LHCN-M2 (cell line): ENCODE data around the gene CAMSAP2. TPM values are rescaled to one million over a fixed set of nuclear protein-coding genes. Genes with fewer than 3 reads are reported as not detected.

Experiments used
- DNase-seq: peaks from one replicate; pipeline ENCODE4 v3.0.0-alpha.2; 2012; ENCODE audit warnings: low read depth
- total RNA-seq: library from RNA; depleted of rRNA; stranded (reverse); fragments of >200 nt; gene quantifications from 2 replicates; pipeline ENCODE4 v1.2.3, GENCODE V29; 2014

CAMSAP2 gene
- total RNA-seq, 1 experiment from 2014 or later, result 35.2 TPM

- DNase-seq, result peak; percentile 13
Observed at GRCh38 chr1:200737647-200738291, 924 bp upstream of the CAMSAP2 start.

- peak; percentile 83 for DNase-seq
Observed at GRCh38 chr1:200738949-200739651, 407 bp downstream of the CAMSAP2 start.

GRCh38 chr1:200739702-200740570 lies 1.2 kb downstream of the CAMSAP2 start:
- DNase-seq, result peak; percentile 24

- no peak for DNase-seq
Observed at GRCh38 chr1:200740571-200741208, 2.0 kb downstream of the CAMSAP2 start.

- DNase-seq, result no peak
Observed at GRCh38 chr1:200741551-200742207, 3.0 kb downstream of the CAMSAP2 start.

GRCh38 chr1:200744143-200744542 lies 5.5 kb downstream of the CAMSAP2 start:
- no peak for DNase-seq

- no peak for DNase-seq
Observed at GRCh38 chr1:200749090-200749489, 10.4 kb downstream of the CAMSAP2 start.

GRCh38 chr1:200750749-200751148 lies 12.1 kb downstream of the CAMSAP2 start:
- DNase-seq, result peak; percentile 32

GRCh38 chr1:200751717-200752116 lies 13.0 kb downstream of the CAMSAP2 start:
- peak; percentile 93 for DNase-seq

GRCh38 chr1:200753650-200754198 lies 15.0 kb downstream of the CAMSAP2 start:
- DNase-seq, result no peak

- DNase-seq, result no peak
Observed at GRCh38 chr1:200755456-200755855, 16.8 kb downstream of the CAMSAP2 start.

- DNase-seq, result no peak
Observed at GRCh38 chr1:200762089-200762488, 23.4 kb downstream of the CAMSAP2 start.

GRCh38 chr1:200767321-200767720 lies 28.6 kb downstream of the CAMSAP2 start:
- DNase-seq, result no peak

- DNase-seq, result no peak
Observed at GRCh38 chr1:200771625-200772555, 33.2 kb downstream of the CAMSAP2 start.

GRCh38 chr1:200774311-200774710 lies 35.6 kb downstream of the CAMSAP2 start:
- DNase-seq, result no peak

- DNase-seq, result no peak
Observed at GRCh38 chr1:200774735-200775444, 36.2 kb downstream of the CAMSAP2 start.

GRCh38 chr1:200775850-200776249 lies 37.2 kb downstream of the CAMSAP2 start:
- no peak for DNase-seq

- DNase-seq, result peak; percentile 49
Observed at GRCh38 chr1:200776949-200777348, 38.3 kb downstream of the CAMSAP2 start.

GRCh38 chr1:200778766-200779165 lies 40.1 kb downstream of the CAMSAP2 start:
- DNase-seq, result no peak
